Measurements from ENCODE around the gene PPP1R37. TPM values are rescaled to one million over a fixed set of nuclear protein-coding genes. Genes with fewer than 3 reads are reported as not detected.

Gene PPP1R37
- total RNA-seq, 1 experiment from 2014 or later = 20.4 TPM

- POLR2A ChIA-PET = no interaction called here
- in situ Hi-C loops (cut with HindIII; ENCODE audit: low pct_unique_long_range_greater_than_20kb, low sequenced_read_pairs) = no loop called here
- H3K4me1 ChIP-seq (ENCODE audit: control insufficient read depth, insufficient read depth, low read length) = peaks cover 6% of the 10 kb centered on the region; the same call in 1 of the 2 replicates
- no peak overlapping the region for H3K27ac ChIP-seq (ENCODE audit: low read length)
- DNase-seq (ENCODE audit: low read depth, low spot score) (no peak), ATAC-seq (no peak)
- intact Hi-C loops (cut with micrococcal nuclease; ENCODE audit: unreplicated experiment) = no loop called here
- CTCF ChIA-PET = no interaction called here
- H3K36me3 ChIP-seq (ENCODE audit: control insufficient read depth, insufficient read depth, low read length) = peaks cover 4% of the 10 kb centered on the region; the same call in 1 of the 2 replicates
- H3K9me3 ChIP-seq (ENCODE audit: control insufficient read depth, insufficient read depth, low read depth, low read length) = no peaks in the 10 kb centered on the region
- H3K27me3 ChIP-seq (ENCODE audit: control insufficient read depth, insufficient read depth, low read length) = no peaks in the 10 kb centered on the region
- no TSS peak for BruUV-seq (replicated peaks)
- no peak overlapping the region for H3K4me3 ChIP-seq (ENCODE audit: low read depth in 2 of 2, low read length in 2 of 2)
- TF ChIP-seq CTCF (IDR thresholded peaks at IDR 0.05) (no peak), SIN3A (IDR thresholded peaks at IDR 0.05; ENCODE audit: borderline replicate concordance, insufficient read depth, low read depth, low read length) (no peak), POLR2AphosphoS5 (IDR thresholded peaks at IDR 0.05; ENCODE audit: low read depth, low read length) (no peak), TCF7L2 (IDR thresholded peaks at IDR 0.05; ENCODE audit: low read depth, low read length) (no peak)
- TF ChIP-seq, protein P1, sequence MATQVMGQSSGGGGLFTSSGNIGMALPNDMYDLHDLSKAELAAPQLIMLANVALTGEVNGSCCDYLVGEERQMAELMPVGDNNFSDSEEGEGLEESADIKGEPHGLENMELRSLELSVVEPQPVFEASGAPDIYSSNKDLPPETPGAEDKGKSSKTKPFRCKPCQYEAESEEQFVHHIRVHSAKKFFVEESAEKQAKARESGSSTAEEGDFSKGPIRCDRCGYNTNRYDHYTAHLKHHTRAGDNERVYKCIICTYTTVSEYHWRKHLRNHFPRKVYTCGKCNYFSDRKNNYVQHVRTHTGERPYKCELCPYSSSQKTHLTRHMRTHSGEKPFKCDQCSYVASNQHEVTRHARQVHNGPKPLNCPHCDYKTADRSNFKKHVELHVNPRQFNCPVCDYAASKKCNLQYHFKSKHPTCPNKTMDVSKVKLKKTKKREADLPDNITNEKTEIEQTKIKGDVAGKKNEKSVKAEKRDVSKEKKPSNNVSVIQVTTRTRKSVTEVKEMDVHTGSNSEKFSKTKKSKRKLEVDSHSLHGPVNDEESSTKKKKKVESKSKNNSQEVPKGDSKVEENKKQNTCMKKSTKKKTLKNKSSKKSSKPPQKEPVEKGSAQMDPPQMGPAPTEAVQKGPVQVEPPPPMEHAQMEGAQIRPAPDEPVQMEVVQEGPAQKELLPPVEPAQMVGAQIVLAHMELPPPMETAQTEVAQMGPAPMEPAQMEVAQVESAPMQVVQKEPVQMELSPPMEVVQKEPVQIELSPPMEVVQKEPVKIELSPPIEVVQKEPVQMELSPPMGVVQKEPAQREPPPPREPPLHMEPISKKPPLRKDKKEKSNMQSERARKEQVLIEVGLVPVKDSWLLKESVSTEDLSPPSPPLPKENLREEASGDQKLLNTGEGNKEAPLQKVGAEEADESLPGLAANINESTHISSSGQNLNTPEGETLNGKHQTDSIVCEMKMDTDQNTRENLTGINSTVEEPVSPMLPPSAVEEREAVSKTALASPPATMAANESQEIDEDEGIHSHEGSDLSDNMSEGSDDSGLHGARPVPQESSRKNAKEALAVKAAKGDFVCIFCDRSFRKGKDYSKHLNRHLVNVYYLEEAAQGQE (IDR thresholded peaks at IDR 0.05; ENCODE audit: insufficient read depth in 1 of 2, low read depth in 2 of 2, low read length in 1 of 2) = no peak
Observed at GRCh38 chr19:45082170-45082569, 10.8 kb upstream of the PPP1R37 start.

- no peaks in the 10 kb centered on the region for H3K36me3 ChIP-seq (ENCODE audit: control insufficient read depth, insufficient read depth, low read length)
- peaks cover 5% of the 10 kb centered on the region; the same call in 1 of the 2 replicates for H3K4me1 ChIP-seq (ENCODE audit: control insufficient read depth, insufficient read depth, low read length)
- CTCF ChIA-PET = no interaction called here
- no peak for DNase-seq (ENCODE audit: low read depth, low spot score)
- TF ChIP-seq POLR2AphosphoS5 (IDR thresholded peaks at IDR 0.05; ENCODE audit: low read depth, low read length) (no peak), TCF7L2 (IDR thresholded peaks at IDR 0.05; ENCODE audit: low read depth, low read length) (no peak)
- in situ Hi-C loops (cut with HindIII; ENCODE audit: low pct_unique_long_range_greater_than_20kb, low sequenced_read_pairs) (no loop called here), intact Hi-C loops (cut with micrococcal nuclease; ENCODE audit: unreplicated experiment) (no loop called here)
- no peak overlapping the region for H3K4me3 ChIP-seq (ENCODE audit: low read depth in 2 of 2, low read length in 2 of 2)
- no peaks in the 10 kb centered on the region for H3K9me3 ChIP-seq (ENCODE audit: control insufficient read depth, insufficient read depth, low read depth, low read length)
- no peak for ATAC-seq
- H3K27ac ChIP-seq (ENCODE audit: low read length) = no peak overlapping the region
- no TSS peak for BruUV-seq (replicated peaks)
- no peaks in the 10 kb centered on the region for H3K27me3 ChIP-seq (ENCODE audit: control insufficient read depth, insufficient read depth, low read length)
- POLR2A ChIA-PET = no interaction called here
Observed at GRCh38 chr19:45086480-45086879, 6.5 kb upstream of the PPP1R37 start.

- ChIA-PET POLR2A (interaction anchor here (0.9 kb wide), 1 partner anchor 193 kb away, joined by 11 read pairs; no protein-coding TSS in a partner anchor), CTCF (no interaction called here)
- H3K9me3 ChIP-seq (ENCODE audit: control insufficient read depth, insufficient read depth, low read depth, low read length) = no peaks in the 10 kb centered on the region
- DNase-seq (ENCODE audit: low read depth, low spot score) = no peak
- in situ Hi-C loops (cut with HindIII; ENCODE audit: low pct_unique_long_range_greater_than_20kb, low sequenced_read_pairs) (no loop called here), intact Hi-C loops (cut with micrococcal nuclease; ENCODE audit: unreplicated experiment) (no loop called here)
- no TSS peak for BruUV-seq (replicated peaks)
- peaks cover 5% of the 10 kb centered on the region; the same call in 1 of the 2 replicates for H3K4me1 ChIP-seq (ENCODE audit: control insufficient read depth, insufficient read depth, low read length)
- no peak for ATAC-seq
- TF ChIP-seq TCF7L2 (IDR thresholded peaks at IDR 0.05; ENCODE audit: low read depth, low read length) (no peak), POLR2AphosphoS5 (IDR thresholded peaks at IDR 0.05; ENCODE audit: low read depth, low read length) (no peak), CTCF (IDR thresholded peaks at IDR 0.05) (no peak), SIN3A (IDR thresholded peaks at IDR 0.05; ENCODE audit: borderline replicate concordance, insufficient read depth, low read depth, low read length) (no peak)
- TF ChIP-seq, protein P1 (IDR thresholded peaks at IDR 0.05; ENCODE audit: insufficient read depth in 1 of 2, low read depth in 2 of 2, low read length in 1 of 2) = no peak
- H3K27ac ChIP-seq (ENCODE audit: low read length) = no peak overlapping the region
- H3K4me3 ChIP-seq (ENCODE audit: low read depth in 2 of 2, low read length in 2 of 2) = no peak overlapping the region
- no peaks in the 10 kb centered on the region for H3K27me3 ChIP-seq (ENCODE audit: control insufficient read depth, insufficient read depth, low read length)
- H3K36me3 ChIP-seq (ENCODE audit: control insufficient read depth, insufficient read depth, low read length) = peaks cover 2% of the 10 kb centered on the region; the same call in 1 of the 2 replicates
Observed at GRCh38 chr19:45087531-45087930, 5.4 kb upstream of the PPP1R37 start.
